Epithelial cell of esophagus (primary cell): ENCODE measurements around the gene KRTAP5-10.
"Not testable (repeated sequence)": the region's sequence is repeated elsewhere in the genome, so short reads cannot be mapped to it uniquely, and the experiment has no call there.

ENCODE experiments used
- DNase-seq: peaks from one replicate; pipeline ENCODE4 v3.0.0; 2010; ENCODE audit warnings: low read depth
- H3K4me3 ChIP-seq: 2 replicates; pipeline ENCODE4 v1.5.1; 2011; ENCODE audit warnings: mild to moderate bottlenecking, low read length, control low read depth
- CTCF ChIP-seq: IDR thresholded peaks from 2 replicates; pipeline ENCODE4 v1.5.1; 2011; ENCODE audit warnings: low read depth, mild to moderate bottlenecking, low read length, control low read depth, inconsistent platforms; ENCODE audit not compliant: insufficient read depth; ENCODE audit errors: missing control alignments

The KRTAP5-10 gene

GRCh38 chr11:71538666-71538990 lies 26.7 kb upstream of the KRTAP5-10 start:
- no peak for DNase-seq
- no peak overlapping the region for H3K4me3 ChIP-seq
- no peak for TF ChIP-seq CTCF

DNA sequence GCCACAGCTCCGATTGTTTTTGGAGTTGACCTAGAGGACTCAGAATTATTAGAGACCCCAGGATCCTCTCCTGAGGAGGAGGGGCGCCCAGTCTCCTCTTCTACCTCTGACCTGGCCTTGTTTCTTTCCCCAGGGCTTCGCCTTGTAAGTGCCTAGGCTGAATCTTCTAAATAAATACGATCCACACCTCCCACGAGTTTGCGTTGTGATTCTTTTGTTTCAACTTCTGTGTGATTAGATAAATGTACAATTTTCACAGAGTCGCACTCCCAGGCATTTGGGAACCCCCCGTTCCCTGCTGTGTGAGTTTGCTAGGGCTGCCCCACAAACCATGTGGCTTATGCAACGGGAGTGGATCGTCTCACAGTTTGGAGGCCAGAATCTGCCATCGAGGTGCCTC lies 26.3 kb upstream of the KRTAP5-10 start:
- DNase-seq: no peak
- no peak overlapping the region for H3K4me3 ChIP-seq
- no peak for TF ChIP-seq CTCF

DNA sequence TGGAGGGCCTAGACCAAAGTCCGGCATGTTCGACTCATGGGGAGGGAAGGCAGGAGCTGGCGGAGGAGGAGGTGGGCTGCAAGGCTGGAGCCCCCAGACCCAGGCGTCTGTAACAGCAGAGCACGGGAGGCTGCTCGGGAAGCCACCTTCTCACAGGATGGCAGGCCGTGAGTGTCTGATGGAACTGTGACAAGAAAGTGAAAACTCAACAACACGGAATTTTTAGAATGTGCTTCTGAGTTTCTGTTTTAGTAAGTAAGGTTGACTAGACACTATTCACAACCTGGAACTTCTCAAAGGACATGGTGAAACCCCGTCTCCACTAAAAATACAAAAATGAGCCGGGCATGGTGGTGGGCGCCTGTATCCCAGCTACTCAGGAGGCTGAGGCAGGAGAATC lies 25.4 kb upstream of the KRTAP5-10 start:
- DNase-seq, H3K4me3 ChIP-seq: not testable (repeated sequence)

DNA sequence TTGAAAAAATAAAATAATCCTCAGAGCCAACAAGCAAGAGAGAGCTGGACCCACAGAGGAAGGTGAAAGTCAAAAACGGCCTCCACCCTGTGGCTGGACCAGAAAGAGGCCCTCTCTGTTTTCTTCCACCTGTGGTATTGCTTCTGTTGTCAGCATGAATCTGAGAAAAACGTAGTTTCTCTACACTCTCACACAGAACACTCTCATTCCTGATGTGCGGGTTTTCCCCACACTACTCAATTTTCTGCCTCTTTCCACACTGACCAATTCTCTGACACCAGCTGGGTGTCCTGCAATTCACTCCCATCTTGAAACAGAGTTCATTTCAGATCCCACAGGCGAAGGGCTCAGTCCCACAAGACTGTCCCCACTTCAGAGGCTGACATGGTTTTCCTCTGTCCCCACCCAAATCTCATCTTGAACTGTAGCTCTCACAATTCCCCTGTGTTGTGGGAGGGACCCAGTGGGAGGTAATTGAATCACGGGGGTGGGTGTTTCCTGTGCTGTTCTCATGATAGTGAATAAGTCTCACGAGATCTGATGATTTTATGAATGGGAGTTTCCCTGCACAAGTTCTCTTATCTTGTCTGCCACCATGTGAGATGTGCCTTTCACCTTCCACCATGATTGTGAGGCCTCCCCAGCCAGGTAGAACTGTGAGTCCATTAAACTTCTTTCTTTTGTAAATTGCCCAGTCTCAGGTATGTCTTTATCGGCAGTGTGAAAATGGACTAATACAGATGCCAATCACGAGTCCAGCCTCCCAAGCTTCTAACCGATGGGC lies 24.6 kb upstream of the KRTAP5-10 start:
- H3K4me3 ChIP-seq, DNase-seq: not testable (repeated sequence)

- DNase-seq: no peak
- no peak for TF ChIP-seq CTCF
- H3K4me3 ChIP-seq: no peak overlapping the region
Observed at GRCh38 chr11:71542382-71542781, 23.0 kb upstream of the KRTAP5-10 start.

DNA sequence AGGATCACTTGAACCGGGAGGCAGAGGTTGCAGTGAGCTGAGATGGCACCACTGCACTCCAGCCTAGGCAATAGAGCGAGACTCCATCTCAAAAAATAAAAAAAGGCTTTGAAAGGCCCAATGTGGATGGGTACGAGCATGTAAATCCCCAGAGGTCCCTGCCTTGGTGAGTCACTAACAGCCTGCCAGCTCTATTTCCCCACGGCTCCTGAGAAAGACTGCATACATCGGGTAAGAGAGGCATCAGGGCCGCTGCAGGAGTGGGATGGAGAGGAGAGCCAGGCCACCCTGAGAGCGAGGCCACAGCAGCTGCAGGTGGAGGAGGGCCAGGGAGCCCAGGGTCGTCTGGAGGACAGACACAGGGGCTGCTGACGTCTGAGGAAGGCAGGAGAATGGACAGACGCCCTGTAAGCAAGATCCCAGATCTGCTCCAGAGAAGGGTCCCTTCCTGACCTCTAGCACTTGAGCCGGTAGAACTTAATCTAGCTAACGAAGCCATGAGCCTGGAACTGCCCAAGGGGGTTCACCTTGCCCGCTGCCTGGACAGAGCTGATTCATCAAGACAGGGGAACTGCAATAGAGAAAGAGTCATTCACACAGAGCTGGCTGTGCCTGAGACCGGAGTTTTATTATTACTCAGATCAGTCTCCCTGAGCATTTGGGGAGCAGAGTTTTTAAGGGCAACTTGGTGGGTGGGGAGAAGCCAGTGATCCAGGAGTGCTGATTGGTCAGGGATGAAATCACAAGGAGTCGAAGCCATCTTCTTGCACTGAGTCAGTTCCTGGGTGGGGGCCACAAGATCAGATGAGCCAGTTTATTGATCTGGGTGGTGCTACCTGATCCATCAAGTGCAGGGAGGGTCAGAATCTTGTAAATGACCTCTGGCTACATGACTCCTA lies 22.2 kb upstream of the KRTAP5-10 start:
- H3K4me3 ChIP-seq: no peak overlapping the region
- no peak for DNase-seq
- TF ChIP-seq CTCF: no peak

DNA sequence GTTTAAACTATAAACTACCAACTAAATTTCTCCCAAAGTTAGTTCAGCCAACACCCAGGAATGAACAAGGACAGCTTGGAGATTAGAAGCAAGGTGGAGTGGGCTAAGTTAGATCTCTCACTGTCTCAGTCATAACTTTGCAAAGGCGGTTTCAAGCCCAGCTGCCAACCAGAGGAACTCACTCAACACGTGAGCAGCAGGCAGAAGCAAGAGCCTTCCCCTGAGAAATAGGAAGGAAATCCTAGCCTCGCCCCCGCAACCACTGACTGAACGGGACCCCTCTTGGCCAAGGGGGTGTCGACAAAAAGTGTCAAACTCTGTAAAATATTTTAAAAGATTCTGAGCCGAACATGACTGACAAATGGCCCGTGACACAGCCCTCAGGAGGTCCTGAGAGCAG lies 21.5 kb upstream of the KRTAP5-10 start:
- no peak overlapping the region for H3K4me3 ChIP-seq
- DNase-seq: no peak
- TF ChIP-seq CTCF: no peak
